ENCODE measurements around the gene KCNH1. TPM values are rescaled to one million over a fixed set of nuclear protein-coding genes. Genes with fewer than 3 reads are reported as not detected.

Gene KCNH1
- total and polyA plus RNA-seq, 2 experiments from 2014 or later: 0.71 to 1.8 TPM

GRCh38 chr1:210633140-210633539, 500.8 kb downstream of the KCNH1 start:
- no peak overlapping the region for H3K9ac ChIP-seq
- H3K27ac ChIP-seq: no peak overlapping the region
- H3K79me2 ChIP-seq (ENCODE audit: insufficient read depth): no peaks in the 10 kb centered on the region
- H3K4me2 ChIP-seq (ENCODE audit: unreplicated experiment): no peak overlapping the region
- no peaks in the 10 kb centered on the region for H3K4me1 ChIP-seq (ENCODE audit: insufficient read depth)
- WGBS, 2 experiments (ENCODE audit: low coverage in 1 of 2, low lambda C conversion rate in 2 of 2, missing lambda C conversion rate in 2 of 2): 53 to 55% methylated on average over 3 of the region's 3 CpGs
- no peaks in the 10 kb centered on the region for H3F3A ChIP-seq (ENCODE audit: insufficient read depth)
- no peaks in the 10 kb centered on the region for H3K9me3 ChIP-seq (ENCODE audit: low read depth)
- TF ChIP-seq EZH2 (IDR thresholded peaks at IDR 0.05; ENCODE audit: insufficient read depth, poor library complexity, severe bottlenecking): no peak
- no peak for TF ChIP-seq EZH2phosphoT487 (IDR thresholded peaks at IDR 0.05; ENCODE audit: insufficient read depth, low read depth)
- H3K9me2 ChIP-seq (ENCODE audit: insufficient read depth): no peaks in the 10 kb centered on the region
- H4K20me1 ChIP-seq (ENCODE audit: insufficient read depth): no peaks in the 10 kb centered on the region
- no peak overlapping the region for H2AFZ ChIP-seq
- in situ Hi-C loops (cut with MboI): no loop called here
- H3K4me3 ChIP-seq: no peak overlapping the region
- no peak for DNase-seq
- H3K36me3 ChIP-seq (ENCODE audit: low read depth): no peaks in the 10 kb centered on the region
- H3K27me3 ChIP-seq (replicated peaks; ENCODE audit: insufficient read depth): no peaks in the 10 kb centered on the region

GRCh38 chr1:210631399-210631798, 502.5 kb downstream of the KCNH1 start:
- WGBS, 2 experiments (ENCODE audit: low coverage in 1 of 2, low lambda C conversion rate in 2 of 2, missing lambda C conversion rate in 2 of 2): 35 to 46% methylated on average over 3 of the region's 3 CpGs
- H3K27me3 ChIP-seq (replicated peaks; ENCODE audit: insufficient read depth): no peaks in the 10 kb centered on the region
- no peak overlapping the region for H3K4me3 ChIP-seq
- in situ Hi-C loops (cut with MboI): no loop called here
- H3K27ac ChIP-seq: no peak overlapping the region
- no peaks in the 10 kb centered on the region for H4K20me1 ChIP-seq (ENCODE audit: insufficient read depth)
- H3K79me2 ChIP-seq (ENCODE audit: insufficient read depth): no peaks in the 10 kb centered on the region
- TF ChIP-seq EZH2 (IDR thresholded peaks at IDR 0.05; ENCODE audit: insufficient read depth, poor library complexity, severe bottlenecking): no peak
- TF ChIP-seq EZH2phosphoT487 (IDR thresholded peaks at IDR 0.05; ENCODE audit: insufficient read depth, low read depth): no peak
- no peak overlapping the region for H3K4me2 ChIP-seq (ENCODE audit: unreplicated experiment)
- no peaks in the 10 kb centered on the region for H3F3A ChIP-seq (ENCODE audit: insufficient read depth)
- H3K36me3 ChIP-seq (ENCODE audit: low read depth): no peaks in the 10 kb centered on the region
- H3K4me1 ChIP-seq (ENCODE audit: insufficient read depth): no peaks in the 10 kb centered on the region
- H3K9me2 ChIP-seq (ENCODE audit: insufficient read depth): no peaks in the 10 kb centered on the region
- DNase-seq: no peak
- no peaks in the 10 kb centered on the region for H3K9me3 ChIP-seq (ENCODE audit: low read depth)
- H2AFZ ChIP-seq: no peak overlapping the region
- H3K9ac ChIP-seq: no peak overlapping the region

GRCh38 chr1:210629276-210629675, 504.7 kb downstream of the KCNH1 start:
- H3K27ac ChIP-seq: no peak overlapping the region
- no peaks in the 10 kb centered on the region for H3K27me3 ChIP-seq (replicated peaks; ENCODE audit: insufficient read depth)
- H3K4me3 ChIP-seq: no peak overlapping the region
- no peaks in the 10 kb centered on the region for H3K36me3 ChIP-seq (ENCODE audit: low read depth)
- no peak for TF ChIP-seq EZH2 (IDR thresholded peaks at IDR 0.05; ENCODE audit: insufficient read depth, poor library complexity, severe bottlenecking)
- no peak for TF ChIP-seq EZH2phosphoT487 (IDR thresholded peaks at IDR 0.05; ENCODE audit: insufficient read depth, low read depth)
- H3F3A ChIP-seq (ENCODE audit: insufficient read depth): no peaks in the 10 kb centered on the region
- no peaks in the 10 kb centered on the region for H3K9me2 ChIP-seq (ENCODE audit: insufficient read depth)
- no peak overlapping the region for H3K9ac ChIP-seq
- H2AFZ ChIP-seq: no peak overlapping the region
- DNase-seq: no peak
- H3K4me2 ChIP-seq (ENCODE audit: unreplicated experiment): no peak overlapping the region
- H3K4me1 ChIP-seq (ENCODE audit: insufficient read depth): no peaks in the 10 kb centered on the region
- no peaks in the 10 kb centered on the region for H3K79me2 ChIP-seq (ENCODE audit: insufficient read depth)
- H4K20me1 ChIP-seq (ENCODE audit: insufficient read depth): no peaks in the 10 kb centered on the region
- H3K9me3 ChIP-seq (ENCODE audit: low read depth): no peaks in the 10 kb centered on the region
- 44 to 55% methylated on average over 2 of the region's 2 CpGs for WGBS, 2 experiments (ENCODE audit: low coverage in 1 of 2, low lambda C conversion rate in 2 of 2, missing lambda C conversion rate in 2 of 2)
- in situ Hi-C loops (cut with MboI): no loop called here

- no peak overlapping the region for H3K9ac ChIP-seq
- H2AFZ ChIP-seq: no peak overlapping the region
- no peak for DNase-seq
- H3K27ac ChIP-seq: no peak overlapping the region
- H3K4me2 ChIP-seq (ENCODE audit: unreplicated experiment): no peak overlapping the region
- H3K9me2 ChIP-seq (ENCODE audit: insufficient read depth): no peaks in the 10 kb centered on the region
- H3K27me3 ChIP-seq (replicated peaks; ENCODE audit: insufficient read depth): no peaks in the 10 kb centered on the region
- no peaks in the 10 kb centered on the region for H4K20me1 ChIP-seq (ENCODE audit: insufficient read depth)
- in situ Hi-C loops (cut with MboI): no loop called here
- no peaks in the 10 kb centered on the region for H3K9me3 ChIP-seq (ENCODE audit: low read depth)
- no peaks in the 10 kb centered on the region for H3F3A ChIP-seq (ENCODE audit: insufficient read depth)
- no peaks in the 10 kb centered on the region for H3K4me1 ChIP-seq (ENCODE audit: insufficient read depth)
- TF ChIP-seq EZH2 (IDR thresholded peaks at IDR 0.05; ENCODE audit: insufficient read depth, poor library complexity, severe bottlenecking) (no peak), EZH2phosphoT487 (IDR thresholded peaks at IDR 0.05; ENCODE audit: insufficient read depth, low read depth) (no peak)
- H3K4me3 ChIP-seq: no peak overlapping the region
- H3K36me3 ChIP-seq (ENCODE audit: low read depth): no peaks in the 10 kb centered on the region
- H3K79me2 ChIP-seq (ENCODE audit: insufficient read depth): no peaks in the 10 kb centered on the region
Observed at GRCh38 chr1:210627755-210628154, 506.2 kb downstream of the KCNH1 start.

Other genes starting within 250 kb of the KCNH1 start
- gene RCOR3, start 125.2 kb upstream of the KCNH1 start, total RNA-seq (2014; rRNA removed; shearing (Covaris generic)): 11.4 and 13.8 TPM in 2 replicates
- gene RCOR3, start 125.2 kb upstream of the KCNH1 start, polyA plus RNA-seq (2016; fragmentation: Nextera tagmentation; extraction: Ambion mirVana): 21.7 and 25.8 TPM in 2 replicates
- 7.7 and 9.9 TPM in 2 replicates for gene TRAF5, start 192.7 kb upstream of the KCNH1 start, total RNA-seq (2014; rRNA removed; shearing (Covaris generic))
- gene TRAF5, start 192.7 kb upstream of the KCNH1 start, polyA plus RNA-seq (2016; fragmentation: Nextera tagmentation; extraction: Ambion mirVana): 5.7 and 6.3 TPM in 2 replicates

Data from GM23248 (cell line).